Spleen (tissue), 11 donors: ENCODE results near the gene MBNL1. TPM values are rescaled to one million over a fixed set of nuclear protein-coding genes. Genes with fewer than 3 reads are reported as not detected.

Experiments
- DNase-seq: peaks from one replicate; pipeline ENCODE4 v3.0.0-alpha.2; 2020
- H3K27ac ChIP-seq, 8 donors: fragments of 200-600 bp; sonication (generic) in 7 of 8; 1 replicate in 4 of 8; 2 replicates in 4 of 8; pipeline versions ENCODE4 v1.5.0 to v1.8.0; 2016 to 2021; ENCODE audit warnings: inconsistent platforms in 4 of 8, mild to moderate bottlenecking in 4 of 8, moderate library complexity in 1 of 8
- H3K27me3 ChIP-seq, 7 donors: fragments of 200-600 bp; sonication (generic) in 6 of 7; replicated peaks in 1 of 7; 1 replicate in 4 of 7; 2 replicates in 3 of 7; pipeline versions ENCODE4 v1.5.0 to v1.8.0; 2016 to 2021; ENCODE audit warnings: inconsistent platforms in 3 of 7, mild to moderate bottlenecking in 1 of 7
- H3K36me3 ChIP-seq, 6 donors: fragments of 200-600 bp; sonication (generic) in 5 of 6; 1 replicate in 4 of 6; 2 replicates in 2 of 6; pipeline versions ENCODE4 v1.5.0 to v1.8.0; 2016 to 2021; ENCODE audit warnings: inconsistent platforms in 2 of 6
- H3K4me1 ChIP-seq, 6 donors: fragments of 200-600 bp; sonication (generic) in 5 of 6; 1 replicate in 3 of 6; 2 replicates in 3 of 6; pipeline versions ENCODE4 v1.5.0 to v1.8.0; 2016 to 2021; ENCODE audit warnings: inconsistent platforms in 3 of 6
- H3K4me3 ChIP-seq, 8 donors: fragments of 200-600 bp; sonication (generic) in 7 of 8; 1 replicate in 4 of 8; 2 replicates in 4 of 8; pipeline versions ENCODE4 v1.5.0 to v1.8.0; 2016 to 2021; ENCODE audit warnings: inconsistent platforms in 4 of 8, mild to moderate bottlenecking in 4 of 8, moderate library complexity in 2 of 8
- H3K9me3 ChIP-seq, 8 donors: fragments of 200-600 bp; sonication (generic) in 7 of 8; 1 replicate in 4 of 8; 2 replicates in 4 of 8; pipeline versions ENCODE4 v1.5.0 to v1.8.0; 2016 to 2021; ENCODE audit warnings: inconsistent platforms in 4 of 8
- CTCF ChIP-seq, 11 experiments: fragments of 200-600 bp in 7 of 11; fragments of 450-650 bp in 4 of 11; sonication (generic) in 4 of 11; IDR thresholded peaks in 8 of 11; conservative IDR thresholded peaks in 3 of 11; 1 replicate in 7 of 11; 2 replicates in 4 of 11; pipeline versions ENCODE4 v1.4.0 to v1.8.0; 2016 to 2021; ENCODE audit warnings: antibody characterized with exemption in 11 of 11, inconsistent platforms in 4 of 11, mild to moderate bottlenecking in 1 of 11
- POLR2A ChIP-seq, 3 donors: fragments of 450-650 bp; IDR thresholded peaks; one replicate each; pipeline ENCODE4 v1.5.1; 2017; ENCODE audit warnings: antibody characterized with exemption in 3 of 3, mild to moderate bottlenecking in 1 of 3
- POLR2AphosphoS5 ChIP-seq, 3 donors: sonication (generic); formaldehyde crosslinking; IDR thresholded peaks; one replicate each; pipeline ENCODE4 v1.5.1; 2017; ENCODE audit warnings: antibody characterized with exemption in 3 of 3
- WGBS, 5 donors: extraction: QIAGEN DNeasy Blood & Tissue Kit in 3 of 5; methylation state at CpG; one replicate each; pipeline versions ENCODE4 v1.1.5 to v1.1.7; 2013 to 2018; 5-methylcytosine and 5-hydroxymethylcytosine counted together
- intact Hi-C: fragments of 100-400 bp; cut with DNase I; formaldehyde crosslinking; loops from one replicate; pipeline ENCODE4 v1.15.0; 2023; ENCODE audit warnings: low total_unique reads
- polyA plus RNA-seq, 3 donors: library from polyadenylated mRNA; stranded (reverse); fragments of 200-250 nt; gene quantifications; one replicate each; pipeline ENCODE4 v1.2.1, GENCODE V29; 2013
- total RNA-seq, 7 donors: library from RNA; depleted of rRNA in 3 of 7; stranded (reverse); fragments of >200 nt in 3 of 7; fragmentation: NEBNext Ultra II Directional in 4 of 7; extraction: Animal tissue kit (Norgen Biotek cat#: 25700) in 4 of 7; gene quantifications; one replicate each; pipeline versions ENCODE4 v1.1.0 to v1.2.1, GENCODE V29; 2016 to 2021
- donor health status: healthy with polysubstance abuse.
- donor health status: DM: no; HTN: no; CAD: no; lungs with moderate emphysema.
- donor health status: DM: no; HTN: no; CAD: no.
- donor health status: Bipolar disorder and iron deficiency.
- donor health status: healthy.
- donor health status: DM: no; HTN: no; CAD: no.
- donor health status: DM: yes; HTN: yes; CAD: no.

Gene MBNL1
- total and polyA plus RNA-seq, 10 donors = 64.7 to 491 (median 296) TPM

GRCh38 chr3:152355744-152356665 lies 87.3 kb downstream of the MBNL1 start:
- no peak overlapping the region for H3K4me3 ChIP-seq
- TF ChIP-seq POLR2A (IDR thresholded peaks at IDR 0.05) (no peak), POLR2AphosphoS5 (IDR thresholded peaks at IDR 0.05) (peak in 1 of 3 donors; percentile 9)
- peaks cover 0 to 15% (median 0%) of the 10 kb centered on the region in 6 donors for H3K36me3 ChIP-seq
- H3K27me3 ChIP-seq = no peaks in the 10 kb centered on the region
- no peak overlapping the region for H3K27ac ChIP-seq
- H3K4me1 ChIP-seq = peaks cover 16 to 95% (median 46%) of the 10 kb centered on the region in 6 donors
- intact Hi-C loops = no loop called here
- H3K9me3 ChIP-seq = no peaks in the 10 kb centered on the region
- WGBS, 5 donors = 93 to 96% (median 94%) methylated on average over 10 of the region's 10 CpGs
- DNase-seq = no peak

GRCh38 chr3:152356870-152357276 lies 88.1 kb downstream of the MBNL1 start:
- H3K27me3 ChIP-seq = no peaks in the 10 kb centered on the region
- no peak overlapping the region for H3K27ac ChIP-seq
- no peak overlapping the region for H3K4me3 ChIP-seq
- peaks cover 0 to 22% (median 0%) of the 10 kb centered on the region in 6 donors for H3K36me3 ChIP-seq
- no peak for DNase-seq
- no peaks in the 10 kb centered on the region for H3K9me3 ChIP-seq
- H3K4me1 ChIP-seq = peaks cover 13 to 95% (median 48%) of the 10 kb centered on the region in 6 donors
- 76 to 93% (median 85%) methylated on average over 2 of the region's 2 CpGs for WGBS, 5 donors
- TF ChIP-seq POLR2A (IDR thresholded peaks at IDR 0.05) = no peak
- TF ChIP-seq CTCF (IDR thresholded peaks at IDR 0.05 in 8 of 11, conservative IDR thresholded peaks at IDR 0.05 in 3 of 11) = no peak
- no peak for TF ChIP-seq POLR2AphosphoS5 (IDR thresholded peaks at IDR 0.05)
- intact Hi-C loops = no loop called here

- H3K36me3 ChIP-seq = peaks cover 0 to 27% (median 0%) of the 10 kb centered on the region in 6 donors
- DNase-seq = no peak
- intact Hi-C loops = no loop called here
- peaks cover 10 to 95% (median 49%) of the 10 kb centered on the region in 6 donors for H3K4me1 ChIP-seq
- TF ChIP-seq POLR2A (IDR thresholded peaks at IDR 0.05) (no peak), POLR2AphosphoS5 (IDR thresholded peaks at IDR 0.05) (no peak), CTCF (IDR thresholded peaks at IDR 0.05 in 8 of 11, conservative IDR thresholded peaks at IDR 0.05 in 3 of 11) (no peak)
- H3K27me3 ChIP-seq = no peaks in the 10 kb centered on the region
- no peak overlapping the region for H3K4me3 ChIP-seq
- no peaks in the 10 kb centered on the region for H3K9me3 ChIP-seq
- H3K27ac ChIP-seq = peak overlapping the region in 1 of 8 donors; percentile 15
These were observed 88.9 kb downstream of the MBNL1 start for GRCh38 chr3:152357587-152357986.

GRCh38 chr3:152359385-152360248 lies 90.9 kb downstream of the MBNL1 start:
- peaks cover 5 to 100% (median 53%) of the 10 kb centered on the region in 6 donors for H3K4me1 ChIP-seq

More at GRCh38 chr3:152359385-152360248, 90.9 kb downstream of the MBNL1 start:
- no peaks in the 10 kb centered on the region for H3K27me3 ChIP-seq
- 60 to 85% (median 65%) methylated on average over 2 of the region's 2 CpGs for WGBS, 5 donors
- peak overlapping the region in 1 of 8 donors; percentile 10 for H3K27ac ChIP-seq
- TF ChIP-seq POLR2A (IDR thresholded peaks at IDR 0.05) (no peak), CTCF (IDR thresholded peaks at IDR 0.05 in 8 of 11, conservative IDR thresholded peaks at IDR 0.05 in 3 of 11) (no peak), POLR2AphosphoS5 (IDR thresholded peaks at IDR 0.05) (no peak)
- no peaks in the 10 kb centered on the region for H3K9me3 ChIP-seq
- intact Hi-C loops = no loop called here
- peaks cover 0 to 32% (median 0%) of the 10 kb centered on the region in 6 donors for H3K36me3 ChIP-seq
- DNase-seq = no peak
- no peak overlapping the region for H3K4me3 ChIP-seq
